ENCODE data around the gene TOB1. TPM values are rescaled to one million over a fixed set of nuclear protein-coding genes. Genes with fewer than 3 reads are reported as not detected.
A peak's percentile ranks its signal among the peaks of the same experiment; 100 is the strongest.

The TOB1 gene
- total and polyA plus RNA-seq, 9 of the 15 experiments (the other 6 are each of a cell fraction or from before 2014, with no cell fraction given) = 4.8 to 63.7 (median 13.2) TPM

GRCh38 chr17:50866261-50866949, at the start of gene TOB1 (continued):
- peak; percentile 74 for TF ChIP-seq CCNT2 (IDR thresholded peaks at IDR 0.05; ENCODE audit: borderline replicate concordance, extremely low read depth, insufficient read length, low read depth, low read length)
- TF ChIP-seq, protein P1, sequence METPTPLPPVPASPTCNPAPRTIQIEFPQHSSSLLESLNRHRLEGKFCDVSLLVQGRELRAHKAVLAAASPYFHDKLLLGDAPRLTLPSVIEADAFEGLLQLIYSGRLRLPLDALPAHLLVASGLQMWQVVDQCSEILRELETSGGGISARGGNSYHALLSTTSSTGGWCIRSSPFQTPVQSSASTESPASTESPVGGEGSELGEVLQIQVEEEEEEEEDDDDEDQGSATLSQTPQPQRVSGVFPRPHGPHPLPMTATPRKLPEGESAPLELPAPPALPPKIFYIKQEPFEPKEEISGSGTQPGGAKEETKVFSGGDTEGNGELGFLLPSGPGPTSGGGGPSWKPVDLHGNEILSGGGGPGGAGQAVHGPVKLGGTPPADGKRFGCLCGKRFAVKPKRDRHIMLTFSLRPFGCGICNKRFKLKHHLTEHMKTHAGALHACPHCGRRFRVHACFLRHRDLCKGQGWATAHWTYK (CRISPR knock-in tag; IDR thresholded peaks at IDR 0.05) = no peak; the same call in 1 of the 2 replicates

DNA sequence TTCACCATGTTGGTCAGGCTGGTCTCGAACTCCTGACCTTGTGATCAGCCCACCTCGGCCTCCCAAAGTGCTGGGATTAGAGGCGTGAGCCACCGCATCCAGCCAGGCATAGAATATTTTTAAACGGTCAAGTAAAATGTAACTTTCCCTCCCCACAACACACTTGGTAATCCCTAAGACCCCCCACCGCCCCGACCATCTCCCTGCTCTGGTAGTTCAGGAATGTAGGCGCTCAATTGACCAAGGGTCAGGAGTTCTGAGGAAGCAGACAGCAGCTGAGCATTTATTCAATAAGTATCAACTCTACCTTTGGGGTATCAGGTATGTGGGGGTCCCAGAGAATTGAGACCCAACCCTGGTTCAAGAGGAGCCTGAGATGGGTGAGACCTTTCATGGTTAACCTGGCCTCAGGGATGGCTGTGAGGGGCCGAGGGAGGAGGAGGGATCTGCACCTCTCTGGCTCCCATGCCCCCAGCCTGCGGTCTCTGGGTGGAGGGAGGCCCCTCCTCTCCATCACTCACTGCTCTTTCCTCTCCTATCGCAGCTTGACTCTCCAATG, 48.4 kb upstream of the TOB1 start:
- CTCF ChIA-PET (ENCODE audit: low intra/inter-chr PET ratio) = no interaction called here
- Histone ChIP-seq H3K27me3 (ENCODE audit: control insufficient read depth in 2 of 2, insufficient read depth in 2 of 2, low read length in 2 of 2) (no peaks in the 10 kb centered on the region), H3K9ac (ENCODE audit: insufficient read depth in 1 of 2, low read depth in 2 of 2, low read length in 2 of 2) (peak overlapping the region in 1 of 2 experiments; percentile 68; a peak in 2 of 4 replicates), H2AFZ (ENCODE audit: low read depth, low read length) (no peak overlapping the region), H4K20me1 (replicated peaks; ENCODE audit: control insufficient read depth, insufficient read depth, low read length) (no peaks in the 10 kb centered on the region), H3K4me1 (replicated peaks in 1 of 2; ENCODE audit: control insufficient read depth in 2 of 2, insufficient read depth in 2 of 2, low read length in 2 of 2) (peaks cover 0 to 22% of the 10 kb centered on the region in 2 experiments; a peak in 2 of 5 replicates), H3K9me1 (ENCODE audit: control insufficient read depth, insufficient read depth, low read length) (no peaks in the 10 kb centered on the region), H3K27ac (ENCODE audit: extremely low read depth, low read depth, low read length) (no peak overlapping the region), H3K36me3 (ENCODE audit: control insufficient read depth, insufficient read depth, low read length) (no peaks in the 10 kb centered on the region), H3K79me2 (ENCODE audit: control insufficient read depth, insufficient read depth, low read length) (no peaks in the 10 kb centered on the region), H3K4me2 (ENCODE audit: insufficient read depth, low read length) (no peak overlapping the region), H3K9me3 (replicated peaks; ENCODE audit: control insufficient read depth, insufficient read depth, low read depth, low read length) (no peaks in the 10 kb centered on the region), H3K4me3 (no peak overlapping the region)
- WGBS (ENCODE audit: insufficient coverage, low coverage, missing lambda C conversion rate) = 63% methylated on average over 10 of the region's 11 CpGs
- intact Hi-C loops (cut with micrococcal nuclease) (no loop called here), in situ Hi-C loops (cut with MboI) (no loop called here)
- TF ChIP-seq SAFB2 (IDR thresholded peaks at IDR 0.05; ENCODE audit: borderline replicate concordance, low read depth, low read length, severe bottlenecking) (no peak), MCM3 (IDR thresholded peaks at IDR 0.05) (no peak), PURB (CRISPR knock-in tag; IDR thresholded peaks at IDR 0.05; ENCODE audit: low read depth) (no peak), ZNF785 (CRISPR knock-in tag; IDR thresholded peaks at IDR 0.05) (no peak), MBD2 (IDR thresholded peaks at IDR 0.05; ENCODE audit: borderline replicate concordance, low read depth) (no peak), NFIX (CRISPR knock-in tag; IDR thresholded peaks at IDR 0.05; ENCODE audit: low read depth) (no peak), ZNF75A (CRISPR knock-in tag; IDR thresholded peaks at IDR 0.05) (no peak), PYGO2 (tag; IDR thresholded peaks at IDR 0.05) (no peak)
- TF ChIP-seq, protein P2, sequence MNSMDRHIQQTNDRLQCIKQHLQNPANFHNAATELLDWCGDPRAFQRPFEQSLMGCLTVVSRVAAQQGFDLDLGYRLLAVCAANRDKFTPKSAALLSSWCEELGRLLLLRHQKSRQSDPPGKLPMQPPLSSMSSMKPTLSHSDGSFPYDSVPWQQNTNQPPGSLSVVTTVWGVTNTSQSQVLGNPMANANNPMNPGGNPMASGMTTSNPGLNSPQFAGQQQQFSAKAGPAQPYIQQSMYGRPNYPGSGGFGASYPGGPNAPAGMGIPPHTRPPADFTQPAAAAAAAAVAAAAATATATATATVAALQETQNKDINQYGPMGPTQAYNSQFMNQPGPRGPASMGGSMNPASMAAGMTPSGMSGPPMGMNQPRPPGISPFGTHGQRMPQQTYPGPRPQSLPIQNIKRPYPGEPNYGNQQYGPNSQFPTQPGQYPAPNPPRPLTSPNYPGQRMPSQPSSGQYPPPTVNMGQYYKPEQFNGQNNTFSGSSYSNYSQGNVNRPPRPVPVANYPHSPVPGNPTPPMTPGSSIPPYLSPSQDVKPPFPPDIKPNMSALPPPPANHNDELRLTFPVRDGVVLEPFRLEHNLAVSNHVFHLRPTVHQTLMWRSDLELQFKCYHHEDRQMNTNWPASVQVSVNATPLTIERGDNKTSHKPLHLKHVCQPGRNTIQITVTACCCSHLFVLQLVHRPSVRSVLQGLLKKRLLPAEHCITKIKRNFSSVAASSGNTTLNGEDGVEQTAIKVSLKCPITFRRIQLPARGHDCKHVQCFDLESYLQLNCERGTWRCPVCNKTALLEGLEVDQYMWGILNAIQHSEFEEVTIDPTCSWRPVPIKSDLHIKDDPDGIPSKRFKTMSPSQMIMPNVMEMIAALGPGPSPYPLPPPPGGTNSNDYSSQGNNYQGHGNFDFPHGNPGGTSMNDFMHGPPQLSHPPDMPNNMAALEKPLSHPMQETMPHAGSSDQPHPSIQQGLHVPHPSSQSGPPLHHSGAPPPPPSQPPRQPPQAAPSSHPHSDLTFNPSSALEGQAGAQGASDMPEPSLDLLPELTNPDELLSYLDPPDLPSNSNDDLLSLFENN (IDR thresholded peaks at IDR 0.05; ENCODE audit: low read depth in 2 of 2, low read length in 2 of 2) = no peak
- FAIRE-seq (no peak), DNase-seq (ENCODE audit: extremely low read depth in 1 of 4, low spot score in 3 of 4) (no peak), ATAC-seq (no peak)
- POLR2A ChIA-PET = interaction anchor here (0.9 kb wide), 1 partner anchor 17 kb away, joined by 4 read pairs; no protein-coding TSS in a partner anchor
- BruUV-seq (replicated peaks) = no TSS peak

All from K562 (cell line).